GM18505 (cell line): ENCODE measurements around the gene ABCF1.
A peak's percentile ranks its signal among the peaks of the same experiment; 100 is the strongest.

Source experiments
- ATAC-seq: cut with Tn5 transposase; IDR thresholded peaks from one replicate; pipeline ENCODE4 v1.9.1; 2021; ENCODE audit not compliant: unreplicated experiment
- POLR2A ChIP-seq: IDR thresholded peaks from 4 replicates; pipeline ENCODE4 v1.6.1; 2011; ENCODE audit warnings: borderline replicate concordance; ENCODE audit not compliant: insufficient read depth, insufficient read length; ENCODE audit errors: extremely low read depth

The ABCF1 gene

GRCh38 chr6:30601815-30602641 lies 30.8 kb downstream of the ABCF1 start:
- peak; percentile 20 for TF ChIP-seq POLR2A
- no peak for ATAC-seq

GRCh38 chr6:30603961-30604360 lies 32.7 kb downstream of the ABCF1 start:
- no peak for ATAC-seq
- no peak for TF ChIP-seq POLR2A

- ATAC-seq: no peak
- TF ChIP-seq POLR2A: no peak
These were observed 38.8 kb downstream of the ABCF1 start for GRCh38 chr6:30610065-30610464.

GRCh38 chr6:30611150-30611855 lies 40.1 kb downstream of the ABCF1 start:
- no peak for TF ChIP-seq POLR2A
- ATAC-seq: no peak

- TF ChIP-seq POLR2A: no peak
- no peak for ATAC-seq
These were observed 40.6 kb downstream of the ABCF1 start for GRCh38 chr6:30611856-30612194.

- TF ChIP-seq POLR2A: peak; percentile 23
- no peak for ATAC-seq
These were observed 41.0 kb downstream of the ABCF1 start for GRCh38 chr6:30612213-30612612.

- ATAC-seq: no peak
- no peak for TF ChIP-seq POLR2A
These were observed 41.5 kb downstream of the ABCF1 start for GRCh38 chr6:30612687-30613248.

GRCh38 chr6:30613251-30614043 lies 42.2 kb downstream of the ABCF1 start:
- ATAC-seq: no peak
- TF ChIP-seq POLR2A: no peak

GRCh38 chr6:30614044-30614842 lies 43.0 kb downstream of the ABCF1 start:
- TF ChIP-seq POLR2A: peak; percentile 52
- no peak for ATAC-seq

GRCh38 chr6:30614843-30615218 lies 43.6 kb downstream of the ABCF1 start:
- no peak for TF ChIP-seq POLR2A
- ATAC-seq: peak; percentile 29

- ATAC-seq: no peak
- TF ChIP-seq POLR2A: peak; percentile 90
These were observed 44.1 kb downstream of the ABCF1 start for GRCh38 chr6:30615219-30615957.
